Pons (tissue), 1 donor: ENCODE measurements around the gene GNA12.

Experiments used
- DNase-seq: peaks from one replicate; pipeline ENCODE4 v3.0.0-alpha.2; 2016; ENCODE audit warnings: low spot score

The GNA12 gene

GRCh38 chr7:2844153-2845033 is at the start of gene GNA12:
GNA12 (minus strand) TSS chr7:2844308; CDS start chr7:2844161, 147 bp downstream.
- DNase-seq: peak; percentile 99

- no peak for DNase-seq
Observed at GRCh38 chr7:2893411-2893861, 49.3 kb upstream of the GNA12 start.

GRCh38 chr7:2892549-2892948 is 48.4 kb upstream of the GNA12 start:
- no peak for DNase-seq

- DNase-seq: no peak
Observed at GRCh38 chr7:2887816-2888215, 43.7 kb upstream of the GNA12 start.

GRCh38 chr7:2886900-2887299 is 42.8 kb upstream of the GNA12 start:
- DNase-seq: peak; percentile 71

GRCh38 chr7:2886391-2886790 is 42.3 kb upstream of the GNA12 start:
- DNase-seq: no peak

GRCh38 chr7:2884161-2884560 is 40.1 kb upstream of the GNA12 start:
- no peak for DNase-seq

- no peak for DNase-seq
Observed at GRCh38 chr7:2883101-2883500, 39.0 kb upstream of the GNA12 start.

GRCh38 chr7:2882111-2882510 is 38.0 kb upstream of the GNA12 start:
- no peak for DNase-seq

GRCh38 chr7:2880874-2881533 is 36.9 kb upstream of the GNA12 start:
- no peak for DNase-seq

GRCh38 chr7:2880051-2880450 is 35.9 kb upstream of the GNA12 start:
- DNase-seq: no peak

- DNase-seq: no peak
Observed at GRCh38 chr7:2879354-2879753, 35.2 kb upstream of the GNA12 start.

GRCh38 chr7:2878306-2878705 is 34.2 kb upstream of the GNA12 start:
- no peak for DNase-seq

- DNase-seq: no peak
Observed at GRCh38 chr7:2876031-2876731, 32.1 kb upstream of the GNA12 start.

GRCh38 chr7:2873686-2874551 is 29.8 kb upstream of the GNA12 start:
- DNase-seq: peak; percentile 65

GRCh38 chr7:2873146-2873545 is 29.0 kb upstream of the GNA12 start:
- no peak for DNase-seq

- no peak for DNase-seq
Observed at GRCh38 chr7:2872296-2872874, 28.3 kb upstream of the GNA12 start.

- peak; percentile 31 for DNase-seq
Observed at GRCh38 chr7:2870471-2870931, 26.4 kb upstream of the GNA12 start.

GRCh38 chr7:2869981-2870380 is 25.9 kb upstream of the GNA12 start:
- DNase-seq: no peak

- DNase-seq: no peak
Observed at GRCh38 chr7:2866601-2867000, 22.5 kb upstream of the GNA12 start.

- DNase-seq: peak; percentile 70
Observed at GRCh38 chr7:2864999-2865670, 21.0 kb upstream of the GNA12 start.
